GM18499 (cell line): ENCODE results near the gene CGRRF1.

Experiments
- ATAC-seq: cut with Tn5 transposase; IDR thresholded peaks from one replicate; pipeline ENCODE4 v1.9.1; 2021; ENCODE audit warnings: moderate number of reproducible peaks; ENCODE audit not compliant: insufficient read depth, unreplicated experiment

Gene CGRRF1, protein sequence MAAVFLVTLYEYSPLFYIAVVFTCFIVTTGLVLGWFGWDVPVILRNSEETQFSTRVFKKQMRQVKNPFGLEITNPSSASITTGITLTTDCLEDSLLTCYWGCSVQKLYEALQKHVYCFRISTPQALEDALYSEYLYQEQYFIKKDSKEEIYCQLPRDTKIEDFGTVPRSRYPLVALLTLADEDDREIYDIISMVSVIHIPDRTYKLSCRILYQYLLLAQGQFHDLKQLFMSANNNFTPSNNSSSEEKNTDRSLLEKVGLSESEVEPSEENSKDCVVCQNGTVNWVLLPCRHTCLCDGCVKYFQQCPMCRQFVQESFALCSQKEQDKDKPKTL

DNA sequence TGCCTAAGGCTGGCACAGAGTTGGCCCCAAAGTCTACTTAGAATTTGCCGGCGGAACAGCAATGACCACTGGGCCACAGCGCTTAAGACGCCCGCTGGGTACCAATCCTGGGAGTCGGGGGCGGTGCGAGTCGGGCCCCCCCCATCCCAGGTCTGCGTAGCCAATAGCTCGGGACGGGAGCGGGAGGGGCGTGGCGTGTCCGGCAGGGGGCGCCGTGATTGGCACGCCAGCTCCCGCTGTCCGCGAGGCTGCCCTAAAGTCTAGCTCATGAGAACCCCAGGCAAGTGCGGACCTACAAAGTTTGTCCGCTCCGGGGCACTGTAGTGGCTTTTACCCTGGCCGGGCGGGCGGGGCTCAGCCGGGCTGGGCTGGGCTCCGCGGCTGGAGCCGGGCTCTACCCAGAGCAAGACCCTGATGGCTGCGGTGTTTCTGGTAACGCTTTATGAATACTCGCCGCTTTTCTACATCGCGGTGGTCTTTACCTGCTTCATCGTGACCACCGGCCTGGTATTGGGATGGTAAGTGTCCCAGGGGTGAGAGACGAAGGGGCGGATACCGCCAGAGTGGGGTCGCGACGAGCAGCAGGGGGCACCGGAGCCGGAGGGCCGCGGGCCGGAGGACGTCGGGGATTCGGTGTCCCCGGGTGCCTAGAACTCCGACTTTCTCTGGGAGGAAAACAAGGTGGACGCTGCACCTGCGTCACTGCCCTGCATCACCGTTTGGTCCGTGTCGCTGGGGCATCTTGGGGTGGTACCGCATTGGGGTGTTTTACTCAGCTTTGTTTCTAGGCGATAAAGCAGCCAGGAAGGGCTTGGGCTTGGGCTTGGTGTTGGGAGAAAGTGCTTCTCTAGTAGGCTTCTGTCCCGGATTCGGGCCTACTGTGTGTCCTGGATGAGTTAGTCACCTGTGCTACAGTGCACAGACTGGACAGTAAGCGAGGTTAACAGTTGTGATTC is at the start of gene CGRRF1:
CGRRF1 (plus strand) TSS at position 361 of the 956 bp plus-strand sequence; CDS start at position 415, 54 bp downstream.
- ATAC-seq = peak; percentile 91

DNA sequence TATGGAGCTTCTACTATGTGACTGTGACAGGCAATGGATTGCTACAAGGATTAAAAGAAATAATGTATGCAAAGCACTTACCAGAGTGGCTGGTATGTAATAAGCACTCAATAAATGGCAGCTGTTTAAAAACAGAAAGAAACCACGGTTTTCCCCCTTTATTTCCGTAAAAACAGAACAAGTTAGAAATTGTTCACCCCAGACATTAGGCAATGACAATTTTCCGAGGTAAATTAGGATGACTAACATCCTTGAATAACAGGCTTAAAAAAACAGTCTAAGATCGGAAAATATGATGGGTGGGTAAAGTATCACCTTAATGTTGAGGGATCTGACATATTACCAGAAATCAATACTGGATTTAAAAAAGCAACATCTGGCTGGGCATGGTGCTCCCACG is 47.7 kb upstream of the CGRRF1 start:
- no peak for ATAC-seq

DNA sequence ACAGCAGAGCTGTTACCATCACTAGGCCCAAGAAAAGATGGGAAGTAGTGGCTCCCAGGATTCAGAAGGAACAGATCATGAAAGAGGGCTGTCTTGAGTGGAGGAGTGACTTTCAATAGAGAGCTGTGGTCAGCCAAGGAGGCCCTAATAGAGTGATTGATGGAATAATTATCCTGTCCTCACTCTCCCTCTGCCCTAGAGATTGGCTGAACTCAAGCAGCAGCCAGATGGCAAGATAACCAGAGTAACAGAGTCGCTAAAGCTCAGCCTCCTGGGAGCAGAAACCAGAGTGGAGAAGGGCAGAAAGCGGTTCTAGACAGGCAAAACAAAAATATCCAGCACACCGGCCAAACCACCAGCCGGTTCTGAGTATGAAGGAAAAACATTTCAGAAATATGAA is 44.1 kb upstream of the CGRRF1 start:
- ATAC-seq = no peak

DNA sequence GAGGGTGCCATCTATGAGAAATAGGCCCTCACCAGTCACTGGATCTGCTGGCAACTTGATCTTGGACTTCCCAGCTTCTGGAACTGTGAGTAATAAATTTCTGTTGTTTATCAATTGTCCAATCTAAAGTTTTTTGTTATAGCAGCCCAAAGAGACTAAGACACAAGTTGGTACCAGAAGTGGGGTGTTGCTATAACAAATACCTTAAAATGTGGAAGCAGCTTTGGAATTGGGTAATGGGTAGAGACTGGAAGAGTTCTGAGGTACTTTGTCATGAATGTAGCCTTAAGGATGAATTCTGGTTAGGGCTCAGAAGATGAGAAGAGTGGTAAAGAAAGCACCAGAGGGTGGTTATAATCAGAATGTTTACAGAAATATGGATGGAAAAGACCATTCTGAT is 42.4 kb upstream of the CGRRF1 start:
- no peak for ATAC-seq

DNA sequence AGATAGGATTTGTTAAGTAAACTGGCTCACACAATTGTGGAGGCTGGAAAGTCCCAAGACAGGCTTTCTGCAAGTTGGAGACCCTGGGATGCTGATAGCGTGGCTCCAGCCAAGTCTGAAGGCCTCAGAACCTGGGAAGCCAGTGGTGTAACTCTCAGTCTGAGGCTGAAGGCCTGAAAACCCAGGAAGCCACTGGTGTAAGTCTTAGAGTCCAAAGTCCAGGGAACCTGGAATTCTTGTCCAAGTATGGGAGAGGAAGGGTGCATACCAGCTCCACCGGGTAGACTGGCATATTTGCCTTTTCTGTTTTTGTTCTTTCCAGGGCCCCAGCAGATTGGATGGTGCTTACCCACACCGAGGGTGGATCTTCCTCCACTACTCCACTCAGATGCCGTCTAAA is 39.0 kb upstream of the CGRRF1 start:
- no peak for ATAC-seq

DNA sequence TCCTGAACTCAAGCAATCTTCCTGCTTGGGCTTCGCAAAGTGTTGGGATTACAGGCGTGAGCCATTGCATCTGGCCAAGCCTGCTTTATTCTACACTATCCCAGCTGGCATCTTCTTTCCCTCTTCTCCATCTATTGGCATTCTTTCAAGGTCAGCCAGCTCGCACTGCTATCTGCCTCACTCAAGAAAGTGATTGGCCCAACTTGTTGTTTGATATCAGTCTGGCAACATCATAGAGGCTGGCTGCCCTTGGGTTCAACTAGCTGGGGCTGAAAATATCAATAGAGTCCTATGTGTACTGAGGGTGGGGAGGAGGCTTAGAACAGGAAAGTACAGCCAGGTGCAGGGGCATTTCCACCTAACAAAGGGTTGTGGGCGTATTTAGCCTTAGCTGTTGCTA is 38.1 kb upstream of the CGRRF1 start:
- no peak for ATAC-seq

DNA sequence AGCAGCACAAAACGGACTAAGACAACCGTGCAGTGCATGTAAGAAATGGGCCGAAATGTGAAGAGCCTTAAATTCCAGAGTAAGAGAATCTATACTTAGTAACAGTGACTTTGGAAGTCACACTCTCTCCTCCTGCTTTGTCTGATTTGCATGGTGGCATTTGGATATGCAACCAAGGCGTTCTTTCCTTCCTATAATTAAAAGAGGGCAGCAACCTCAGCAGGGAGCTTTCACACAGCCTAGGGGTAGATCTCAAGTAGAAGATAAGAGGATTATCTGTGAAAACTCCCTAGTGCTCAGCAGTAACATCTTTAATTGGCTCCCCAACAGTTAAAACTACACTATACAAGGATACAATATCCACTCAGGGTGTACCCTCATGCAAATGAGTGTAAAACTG is 37.4 kb upstream of the CGRRF1 start:
- no peak for ATAC-seq

DNA sequence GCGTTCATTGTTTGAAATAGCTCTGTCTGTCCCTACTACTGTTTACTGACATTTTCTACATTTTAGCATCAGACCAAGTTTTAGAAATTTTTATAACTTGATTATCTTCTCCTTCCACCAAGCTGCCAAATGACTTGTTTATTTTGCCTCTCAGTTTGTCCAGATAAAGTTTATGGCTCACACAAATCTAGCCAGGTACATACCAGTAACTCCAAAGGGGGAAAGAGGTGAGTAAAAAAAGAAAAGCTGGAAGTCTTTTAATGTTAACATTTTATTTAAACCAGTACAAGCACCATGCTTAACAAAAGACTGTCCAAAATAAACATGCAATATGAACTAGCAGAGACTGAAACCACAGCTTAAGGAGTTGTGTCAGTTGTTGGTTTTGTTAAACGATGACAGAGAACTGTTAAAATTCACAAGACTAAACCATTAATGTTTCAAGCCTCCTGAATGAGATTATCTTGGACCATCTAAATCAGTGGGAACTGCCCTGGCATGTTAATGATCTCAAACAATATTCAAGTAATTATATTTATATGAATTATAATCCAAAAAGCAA is 35.4 kb upstream of the CGRRF1 start:
- no peak for ATAC-seq

DNA sequence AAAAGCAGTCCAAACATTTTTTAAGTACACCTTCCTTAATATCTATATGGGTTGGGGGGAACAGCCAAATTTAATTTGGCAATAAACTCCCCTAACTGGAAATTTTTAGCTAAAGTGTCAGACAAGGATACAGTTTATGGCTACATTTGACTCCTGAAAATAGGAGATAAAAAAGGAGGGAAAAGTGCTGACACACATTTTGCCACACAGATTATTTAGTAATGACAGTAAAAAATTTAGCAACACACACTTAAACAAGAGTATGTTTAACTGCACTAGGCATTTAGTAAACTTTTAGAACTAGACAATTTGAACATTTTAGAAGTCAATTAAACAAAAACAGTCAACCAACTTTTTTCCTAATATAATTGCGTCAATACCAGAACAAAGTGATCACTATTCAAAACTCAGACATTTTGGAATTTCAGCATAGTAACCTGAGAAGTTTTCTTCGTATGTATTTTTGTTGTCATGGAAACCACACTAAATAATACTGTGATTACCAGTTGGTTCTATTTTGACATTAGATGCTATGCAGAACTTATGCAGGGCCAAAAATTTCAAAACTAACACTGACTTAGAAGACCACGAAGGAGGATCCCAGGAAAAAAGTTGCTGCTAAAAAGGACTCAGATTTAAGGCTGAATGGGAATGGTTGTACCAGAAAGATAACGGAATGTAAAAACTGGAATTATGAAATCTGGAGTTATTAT is 34.4 kb upstream of the CGRRF1 start:
- ATAC-seq = no peak

DNA sequence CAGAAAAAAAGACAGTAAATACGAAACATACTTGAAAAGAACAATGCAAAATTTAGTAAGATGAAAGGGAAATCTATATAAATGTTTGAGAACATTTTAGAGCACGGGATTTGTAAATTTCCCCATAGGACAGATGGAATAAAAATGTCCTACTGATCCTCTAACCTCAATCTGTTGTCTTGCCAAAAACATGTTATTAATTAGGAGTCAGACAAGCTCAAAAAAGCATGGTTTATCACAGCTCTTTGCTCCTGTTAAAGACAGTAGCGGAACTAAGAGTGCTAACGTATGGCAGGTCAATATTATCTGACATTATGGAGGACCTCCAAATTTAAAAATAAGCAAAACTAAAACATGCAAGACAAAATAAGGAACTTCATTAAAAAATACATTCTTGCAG is 33.8 kb upstream of the CGRRF1 start:
- no peak for ATAC-seq

DNA sequence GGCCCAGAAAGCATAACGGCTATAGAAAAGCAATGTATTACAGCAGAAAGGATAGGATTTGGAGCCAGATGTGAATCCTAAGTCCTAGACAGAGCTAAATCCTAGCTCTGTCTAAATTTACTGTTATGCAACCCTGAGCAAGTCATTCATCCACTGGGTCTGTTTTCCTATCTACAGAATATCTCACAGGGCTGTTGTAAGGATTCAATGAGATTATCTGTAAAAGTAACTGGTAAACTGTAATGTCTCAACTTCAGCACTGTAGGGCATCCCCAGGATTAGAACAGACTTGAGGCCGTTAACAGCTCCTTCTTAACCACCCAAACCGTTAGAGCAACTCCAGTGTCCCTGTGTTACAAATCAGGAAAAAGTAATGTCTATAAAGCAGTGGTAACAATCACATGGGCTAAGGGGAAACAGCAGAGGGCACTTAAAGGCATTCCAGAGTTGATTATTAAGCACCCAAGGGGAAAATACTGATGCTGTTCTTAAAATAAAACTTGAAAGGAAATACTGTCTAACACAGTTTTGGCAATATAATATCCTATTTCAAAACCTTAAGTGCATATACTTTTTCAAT is 31.0 kb upstream of the CGRRF1 start:
- ATAC-seq = no peak

DNA sequence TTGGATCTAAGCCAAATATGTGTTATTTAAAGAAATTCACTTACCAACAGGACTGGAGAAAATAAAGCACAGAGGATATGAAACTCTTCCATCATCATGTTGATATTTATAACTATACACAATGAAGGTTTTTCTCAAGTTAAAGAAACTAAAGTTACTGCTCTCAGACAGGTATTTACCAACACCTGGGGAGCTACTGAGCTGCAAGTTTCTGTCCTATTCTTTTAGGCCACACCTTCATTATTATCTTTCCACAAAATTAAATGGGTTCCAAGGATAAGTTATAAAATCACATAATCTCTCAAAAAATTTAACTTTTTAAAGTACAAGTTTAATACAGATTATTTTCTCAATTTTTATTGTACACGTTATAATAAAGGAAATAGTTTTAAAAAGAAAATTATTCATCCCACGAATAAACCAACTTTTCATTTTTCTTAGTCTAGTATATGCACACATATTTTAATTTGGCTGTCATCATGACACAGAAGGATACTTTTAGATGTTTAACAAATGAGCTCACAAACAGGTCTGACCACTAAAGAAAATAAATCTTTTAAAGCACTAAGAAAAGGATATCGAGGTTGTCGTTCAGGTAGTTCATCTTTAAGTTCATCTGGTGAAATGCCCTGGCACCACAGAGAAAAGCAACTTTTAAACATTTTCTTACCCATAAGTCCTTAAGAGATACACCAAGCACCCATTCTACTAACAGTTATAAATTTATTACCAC is 28.7 kb upstream of the CGRRF1 start:
- ATAC-seq = no peak

DNA sequence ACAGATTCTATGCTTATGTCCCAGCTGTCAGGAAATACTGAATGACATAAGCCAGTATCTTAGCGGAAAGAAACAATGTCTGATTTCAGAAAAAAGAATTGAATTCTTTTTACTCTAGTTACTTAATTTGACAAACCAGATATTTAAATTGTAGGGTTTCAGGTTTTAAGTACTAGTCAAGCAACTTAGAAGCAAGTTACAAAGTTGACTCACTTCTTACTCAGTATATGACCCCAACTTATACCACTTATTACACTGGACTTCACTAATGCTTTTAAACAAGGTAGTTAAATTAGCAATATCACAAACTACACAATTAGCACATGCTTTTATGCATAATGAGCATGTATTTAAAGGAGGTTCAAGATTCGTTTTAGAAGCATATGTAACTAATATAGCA is 28.0 kb upstream of the CGRRF1 start:
- ATAC-seq = no peak

DNA sequence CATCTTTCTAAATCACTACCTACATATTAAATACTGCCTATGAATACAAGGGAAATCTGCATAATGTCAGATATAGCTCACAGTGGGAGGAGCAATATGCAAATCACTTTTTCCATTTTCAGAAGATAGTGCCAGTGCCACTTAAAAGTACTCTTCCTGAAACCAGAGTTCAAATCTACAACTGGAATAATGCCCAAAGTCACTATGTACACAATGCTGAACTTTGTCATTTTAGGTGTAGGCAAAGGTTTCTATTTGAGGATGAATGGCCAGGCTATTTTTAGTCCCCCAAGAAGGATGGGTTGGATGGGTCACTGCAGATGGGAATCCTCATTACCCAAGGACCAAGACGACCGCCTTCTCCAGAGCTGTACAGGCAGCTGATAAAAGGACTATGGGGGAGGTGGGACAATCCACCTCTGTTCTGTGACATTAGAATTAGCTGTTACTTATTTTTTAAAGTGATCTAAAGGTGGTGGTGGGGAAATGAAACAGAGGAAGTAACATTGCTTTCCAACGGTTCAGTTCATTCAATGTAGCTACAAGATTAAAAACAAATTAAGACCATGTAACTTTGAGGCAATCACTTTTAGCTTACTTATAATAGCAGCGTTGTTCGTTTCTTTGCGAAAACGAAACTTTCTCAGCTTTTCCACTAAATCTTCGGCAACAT is 26.5 kb upstream of the CGRRF1 start:
- ATAC-seq = no peak

DNA sequence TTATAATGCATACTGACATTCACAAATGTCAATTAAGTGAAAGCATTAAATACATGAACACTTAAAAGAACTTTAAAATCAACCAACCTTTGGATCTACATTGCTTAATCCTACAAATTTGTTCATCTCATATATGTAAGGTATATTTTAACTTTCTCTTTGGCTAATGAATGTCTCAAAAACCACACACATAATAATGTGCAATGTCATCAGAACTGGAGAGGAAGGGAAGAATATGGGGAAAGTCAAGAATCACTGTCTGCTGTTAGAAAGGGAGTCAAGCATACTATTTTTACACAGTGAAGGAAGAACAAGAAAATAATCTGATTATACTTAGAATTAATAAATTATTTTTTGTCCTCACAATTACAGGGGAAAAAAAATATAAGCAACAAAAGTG is 25.9 kb upstream of the CGRRF1 start:
- ATAC-seq = no peak

DNA sequence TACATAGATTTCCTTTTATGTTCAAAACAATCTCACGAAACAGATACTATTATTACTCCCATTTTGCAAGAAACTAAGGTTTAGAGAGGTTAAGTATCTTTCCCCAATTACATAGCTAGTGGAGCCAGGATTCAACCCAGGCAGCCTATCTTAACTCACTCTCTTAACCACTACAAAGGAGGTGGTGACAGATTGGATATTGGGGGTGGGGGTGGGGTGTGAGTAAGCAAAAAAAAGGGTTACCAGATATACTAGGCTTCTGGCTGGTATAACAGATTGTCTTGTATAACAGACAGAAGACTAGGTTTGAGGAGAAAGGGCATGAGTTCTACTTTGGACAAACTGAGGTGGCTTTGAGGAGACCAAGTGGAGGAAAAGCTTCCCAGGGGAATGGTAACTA is 23.0 kb upstream of the CGRRF1 start:
- no peak for ATAC-seq

DNA sequence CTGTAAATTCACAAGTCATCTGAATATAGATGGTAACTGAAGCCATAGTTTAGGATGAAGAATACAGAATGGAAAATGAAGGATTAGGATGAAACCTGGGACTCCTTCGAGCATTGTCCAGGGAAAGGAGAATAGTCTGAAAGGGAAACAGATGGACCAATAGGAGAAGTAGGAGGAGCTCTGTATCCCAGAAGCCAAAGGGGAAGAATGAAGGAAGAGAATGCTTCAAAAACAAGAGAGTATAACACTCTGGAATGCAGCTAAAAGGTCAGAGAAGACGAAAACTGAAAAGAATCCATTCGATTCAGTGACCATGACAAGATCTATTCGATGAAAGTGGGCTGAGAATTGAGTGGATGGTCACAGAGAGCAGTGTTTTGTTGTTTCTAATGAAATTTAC is 21.9 kb upstream of the CGRRF1 start:
- no peak for ATAC-seq

DNA sequence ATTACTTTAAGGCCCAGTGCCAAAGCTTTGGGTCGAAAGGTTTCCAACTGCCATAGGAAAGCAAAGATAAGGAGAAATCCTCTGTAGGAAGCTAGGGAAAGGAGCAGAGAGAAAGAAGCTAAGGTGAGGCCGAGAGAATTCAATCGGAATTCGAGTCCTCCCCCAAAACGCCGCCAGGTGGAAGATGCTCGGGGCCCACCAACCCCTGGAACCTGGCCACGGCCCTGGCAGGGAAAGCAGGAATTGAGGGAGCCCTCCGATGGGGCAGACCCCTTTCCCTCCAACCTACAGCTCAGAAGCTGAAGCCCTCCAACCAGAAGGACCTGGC is 21.4 kb upstream of the CGRRF1 start:
- ATAC-seq = no peak

DNA sequence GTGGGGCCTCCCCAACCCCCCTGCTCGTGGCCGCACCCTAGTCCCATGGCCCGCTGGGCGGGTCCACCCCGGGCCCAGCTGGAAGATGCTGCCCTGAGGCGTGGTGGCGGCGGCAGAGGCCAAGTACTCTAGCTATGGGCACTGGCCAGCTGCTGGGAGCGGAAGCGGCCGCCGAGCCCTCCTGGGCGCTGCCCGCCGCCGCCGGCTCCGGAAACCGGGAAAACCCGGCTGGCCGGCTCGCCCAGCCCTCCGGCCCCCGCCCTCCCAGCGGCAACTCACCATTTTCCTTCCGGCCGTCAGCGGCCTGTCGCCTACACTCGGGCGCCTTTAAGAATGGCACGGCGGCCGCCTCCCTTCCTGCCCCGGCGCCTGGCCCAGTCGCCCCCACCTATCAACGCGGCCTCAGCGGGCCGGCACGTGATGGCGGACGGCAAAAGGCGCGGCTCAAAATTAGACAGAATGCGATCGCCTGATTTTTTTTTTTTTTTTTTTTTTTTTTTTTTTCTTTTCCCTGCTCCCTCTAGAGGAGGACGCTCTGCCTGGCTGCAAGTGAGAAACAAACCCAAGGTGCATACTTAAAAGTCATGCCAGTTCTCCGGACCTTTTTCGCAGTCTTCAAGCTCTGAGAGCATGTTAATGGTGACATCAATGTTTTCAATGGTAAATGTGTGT is 20.9 kb upstream of the CGRRF1 start, which contains the start of gene GMFB:
GMFB (minus strand) TSS at position 335 of the 672 bp plus-strand sequence; CDS start at position 282, 53 bp downstream.
- peak; percentile 68 for ATAC-seq
